Lower lobe of right lung (tissue), 2 donors: ENCODE data around the gene ATP2B3. TPM values are rescaled to one million over a fixed set of nuclear protein-coding genes. Genes with fewer than 3 reads are reported as not detected.

Experiments used
- ATAC-seq, 2 donors: fragments of 200-7000 bp; cut with Tn5 transposase; one replicate each; pipeline ENCODE4 v1.9.1; 2020 to 2022; ENCODE audit warnings: mild to moderate bottlenecking in 2 of 2, moderate library complexity in 2 of 2
- DNase-seq: peaks from one replicate; pipeline ENCODE4 v3.0.0-alpha.2; 2020
- H3K27ac ChIP-seq: fragments of 200-600 bp; one replicate; pipeline ENCODE4 v1.8.0; 2022
- H3K27me3 ChIP-seq: fragments of 200-600 bp; one replicate; pipeline ENCODE4 v1.8.0; 2022; ENCODE audit warnings: low read depth
- H3K36me3 ChIP-seq: fragments of 200-600 bp; one replicate; pipeline ENCODE4 v1.8.0; 2022; ENCODE audit warnings: mild to moderate bottlenecking
- H3K4me1 ChIP-seq: fragments of 200-600 bp; one replicate; pipeline ENCODE4 v1.8.0; 2022
- H3K4me3 ChIP-seq: fragments of 200-600 bp; one replicate; pipeline ENCODE4 v1.8.0; 2022; ENCODE audit warnings: mild to moderate bottlenecking
- H3K9me3 ChIP-seq: fragments of 200-600 bp; one replicate; pipeline ENCODE4 v1.8.0; 2022
- intact Hi-C: fragments of 100-400 bp; cut with DNase I; formaldehyde crosslinking; loops from one replicate; pipeline ENCODE4 v1.11.0; 2022
- total RNA-seq: library from RNA; stranded (reverse); fragmentation: NEBNext Ultra II Directional; extraction: Animal tissue kit (Norgen Biotek cat#: 25700); gene quantifications from one replicate; pipeline ENCODE4 v1.2.1, GENCODE V29; 2021
- TF ChIP-seq, protein P1 (sequence below): fragments of 200-600 bp; IDR thresholded peaks from one replicate; pipeline ENCODE4 v1.8.0; 2022; ENCODE audit warnings: antibody characterized with exemption, mild to moderate bottlenecking
- donor health status: DM: no; HTN: yes; CAD: no; lungs with severe emphysema.

The ATP2B3 gene
- total RNA-seq, 1 donor from 2014 or later: not detected

DNA sequence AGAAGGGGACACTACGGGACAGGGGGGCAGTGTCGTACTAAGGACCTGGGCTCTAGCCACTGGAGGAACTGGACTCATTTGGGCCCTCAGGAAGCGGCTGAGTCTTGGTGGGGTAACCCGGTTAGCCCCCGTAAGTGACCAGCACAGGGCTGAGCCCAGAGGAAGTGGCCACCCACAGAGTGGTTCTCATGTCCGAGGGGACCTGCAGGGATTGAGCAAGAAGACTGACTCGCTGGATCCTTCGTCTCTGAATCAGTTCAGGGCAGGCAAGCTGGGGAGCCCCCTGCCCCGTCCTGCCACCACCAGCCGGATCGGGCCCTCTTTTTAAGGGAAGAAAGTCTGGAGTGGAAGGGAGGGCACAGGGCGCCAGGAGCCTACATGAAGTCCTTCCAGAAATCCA, 23.4 kb upstream of the ATP2B3 start:
- DNase-seq (no peak), ATAC-seq (no peak)
- Histone ChIP-seq H3K9me3 (no peaks in the 10 kb centered on the region), H3K27me3 (no peaks in the 10 kb centered on the region), H3K27ac (peak overlapping the region; percentile 36), H3K4me3 (peak overlapping the region; percentile 8), H3K4me1 (no peaks in the 10 kb centered on the region), H3K36me3 (no peaks in the 10 kb centered on the region)
- TF ChIP-seq, protein P1, sequence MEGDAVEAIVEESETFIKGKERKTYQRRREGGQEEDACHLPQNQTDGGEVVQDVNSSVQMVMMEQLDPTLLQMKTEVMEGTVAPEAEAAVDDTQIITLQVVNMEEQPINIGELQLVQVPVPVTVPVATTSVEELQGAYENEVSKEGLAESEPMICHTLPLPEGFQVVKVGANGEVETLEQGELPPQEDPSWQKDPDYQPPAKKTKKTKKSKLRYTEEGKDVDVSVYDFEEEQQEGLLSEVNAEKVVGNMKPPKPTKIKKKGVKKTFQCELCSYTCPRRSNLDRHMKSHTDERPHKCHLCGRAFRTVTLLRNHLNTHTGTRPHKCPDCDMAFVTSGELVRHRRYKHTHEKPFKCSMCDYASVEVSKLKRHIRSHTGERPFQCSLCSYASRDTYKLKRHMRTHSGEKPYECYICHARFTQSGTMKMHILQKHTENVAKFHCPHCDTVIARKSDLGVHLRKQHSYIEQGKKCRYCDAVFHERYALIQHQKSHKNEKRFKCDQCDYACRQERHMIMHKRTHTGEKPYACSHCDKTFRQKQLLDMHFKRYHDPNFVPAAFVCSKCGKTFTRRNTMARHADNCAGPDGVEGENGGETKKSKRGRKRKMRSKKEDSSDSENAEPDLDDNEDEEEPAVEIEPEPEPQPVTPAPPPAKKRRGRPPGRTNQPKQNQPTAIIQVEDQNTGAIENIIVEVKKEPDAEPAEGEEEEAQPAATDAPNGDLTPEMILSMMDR: no peak
- intact Hi-C loops: no loop called here

DNA sequence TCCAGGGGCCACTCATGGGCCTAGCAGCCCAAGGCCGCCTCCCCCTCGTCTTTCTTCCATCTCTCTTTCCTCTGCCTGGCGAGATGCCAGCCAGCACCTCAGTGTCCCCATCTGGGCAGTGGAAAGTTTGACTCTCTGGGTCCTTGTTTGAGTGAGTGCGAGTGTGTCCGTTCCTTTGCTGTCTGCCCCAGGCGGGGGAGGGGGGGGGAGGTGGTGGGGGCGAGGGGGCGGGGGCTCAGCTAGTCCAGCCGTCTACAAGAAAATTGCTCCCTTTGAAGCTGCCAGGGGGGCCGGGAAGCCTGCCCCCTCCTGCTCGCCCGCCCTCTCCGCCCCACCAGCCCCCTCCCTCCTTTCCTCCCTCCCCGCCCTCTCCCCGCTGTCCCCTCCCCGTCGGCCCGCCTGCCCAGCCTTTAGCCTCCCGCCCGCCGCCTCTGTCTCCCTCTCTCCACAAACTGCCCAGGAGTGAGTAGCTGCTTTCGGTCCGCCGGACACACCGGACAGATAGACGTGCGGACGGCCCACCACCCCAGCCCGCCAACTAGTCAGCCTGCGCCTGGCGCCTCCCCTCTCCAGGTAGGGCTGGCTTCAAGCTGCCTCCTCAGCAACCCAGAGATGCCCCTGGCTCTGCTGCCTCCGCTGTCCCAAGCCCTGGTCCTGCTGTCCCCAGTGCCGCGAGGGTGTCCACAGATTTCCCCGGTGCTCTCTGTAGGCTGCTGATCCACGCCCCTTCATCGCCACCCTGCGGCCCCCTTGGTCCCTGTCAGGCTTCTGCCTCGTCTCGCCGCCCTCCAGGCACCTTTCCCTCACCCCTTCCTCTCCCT, 22.7 kb upstream of the ATP2B3 start, which contains the start of gene BGN:
Gene BGN (plus strand): TSS at position 440 of the 821 bp plus-strand sequence. CDS start 9,652 bp downstream, outside the sequence.
- intact Hi-C loops: no loop called here
- DNase-seq (no peak), ATAC-seq (peak; percentile 16 to 34)
- H3K9me3 ChIP-seq: no peaks in the 10 kb centered on the region
- no peaks in the 10 kb centered on the region for H3K27me3 ChIP-seq
- peak within 1 kb of the TSS; percentile 44 for H3K4me3 ChIP-seq
- no peaks in the 10 kb centered on the region for H3K36me3 ChIP-seq
- TF ChIP-seq, protein P1: peak; percentile 9
- H3K4me1 ChIP-seq: no peaks in the 10 kb centered on the region
- H3K27ac ChIP-seq: peak within 1 kb of the TSS; percentile 46

DNA sequence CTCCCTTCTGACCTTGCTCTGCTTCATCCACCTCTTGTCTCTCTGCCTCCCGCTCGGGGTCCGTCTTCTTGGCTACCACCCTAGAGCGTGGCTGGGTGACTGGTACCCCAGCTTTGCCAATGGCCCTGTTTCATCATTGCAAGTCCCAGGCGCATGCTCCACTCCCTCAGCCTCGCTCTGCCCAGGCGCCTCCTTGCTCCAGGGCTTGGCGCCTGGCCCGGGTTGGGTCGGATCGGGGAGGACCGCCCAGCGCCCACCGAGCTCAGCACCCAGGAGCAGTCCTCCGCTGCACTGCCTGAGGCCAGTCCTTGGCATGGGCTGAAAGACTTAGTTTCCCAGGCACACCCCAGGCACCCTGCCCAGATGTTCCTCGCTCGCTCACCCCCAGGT, 22.1 kb upstream of the ATP2B3 start:
- H3K4me3 ChIP-seq: peak overlapping the region; percentile 44
- no peaks in the 10 kb centered on the region for H3K9me3 ChIP-seq
- DNase-seq (no peak), ATAC-seq (peak; percentile 14 to 18)
- no peaks in the 10 kb centered on the region for H3K27me3 ChIP-seq
- no peaks in the 10 kb centered on the region for H3K4me1 ChIP-seq
- intact Hi-C loops: no loop called here
- TF ChIP-seq, protein P1: no peak
- H3K27ac ChIP-seq: peak overlapping the region; percentile 46
- H3K36me3 ChIP-seq: no peaks in the 10 kb centered on the region

DNA sequence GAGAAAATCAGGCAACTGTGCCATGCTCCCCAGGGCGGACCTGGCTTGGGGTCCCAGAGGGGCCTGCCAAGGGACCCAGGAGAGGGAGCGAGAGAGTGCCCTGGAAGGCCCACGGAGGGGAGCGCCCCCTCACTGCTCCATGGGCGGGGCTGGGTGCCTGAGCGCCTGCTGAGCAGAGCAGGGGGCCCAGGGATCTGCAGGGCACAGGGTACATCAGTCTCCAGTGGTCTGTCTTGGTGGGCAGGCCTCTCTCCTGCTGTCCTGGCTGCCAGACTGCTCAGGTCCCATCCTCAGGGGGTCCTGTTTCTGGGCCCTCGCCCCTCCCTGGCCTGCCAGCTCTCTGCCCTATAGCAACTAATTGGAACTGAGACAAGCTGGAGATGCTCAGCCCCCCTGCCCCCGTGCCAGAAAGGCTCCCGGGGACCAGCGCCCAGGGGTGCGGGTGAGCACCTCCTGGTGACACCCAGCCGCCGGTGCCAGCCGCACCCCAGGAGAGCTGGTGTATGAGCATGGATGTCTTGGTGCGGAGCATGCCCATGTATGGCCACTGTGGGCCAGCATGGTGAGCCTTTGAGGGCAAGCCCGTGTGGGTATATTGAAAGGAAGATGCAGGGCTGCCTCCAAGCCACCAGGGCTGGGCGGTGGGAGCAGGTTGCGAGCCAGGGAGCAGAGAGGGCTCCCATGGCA, 21.4 kb upstream of the ATP2B3 start:
- Histone ChIP-seq H3K27ac (no peak overlapping the region), H3K27me3 (no peaks in the 10 kb centered on the region), H3K4me3 (peak overlapping the region; percentile 44), H3K4me1 (no peaks in the 10 kb centered on the region), H3K36me3 (no peaks in the 10 kb centered on the region), H3K9me3 (no peaks in the 10 kb centered on the region)
- DNase-seq: no peak
- TF ChIP-seq, protein P1: no peak
- intact Hi-C loops: no loop called here
- no peak for ATAC-seq

DNA sequence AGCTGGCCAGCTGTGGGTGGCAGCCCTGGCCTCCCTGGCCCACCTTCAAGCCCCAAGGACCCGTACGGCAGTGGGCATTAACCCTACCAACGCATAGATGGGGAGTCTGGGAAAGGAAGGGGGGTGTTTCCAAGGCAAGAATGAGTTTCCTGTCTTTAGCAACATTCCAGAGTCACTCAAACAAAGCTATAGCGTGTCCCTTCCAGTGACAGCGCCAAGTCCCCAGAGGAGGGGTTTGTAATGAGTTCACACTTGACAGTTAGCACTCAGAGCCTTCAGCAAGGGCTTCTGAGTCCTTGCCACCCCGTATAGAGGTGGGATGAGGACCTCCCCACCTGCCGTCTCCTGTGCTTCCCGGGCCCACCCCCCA, 20.9 kb upstream of the ATP2B3 start:
- Histone ChIP-seq H3K4me1 (no peaks in the 10 kb centered on the region), H3K27ac (no peak overlapping the region), H3K36me3 (no peaks in the 10 kb centered on the region), H3K9me3 (no peaks in the 10 kb centered on the region), H3K27me3 (no peaks in the 10 kb centered on the region), H3K4me3 (peak overlapping the region; percentile 44)
- TF ChIP-seq, protein P1: no peak
- intact Hi-C loops: no loop called here
- DNase-seq: no peak
- ATAC-seq: no peak
